ENCODE results near the gene HOXA3. TPM values are rescaled to one million over a fixed set of nuclear protein-coding genes. Genes with fewer than 3 reads are reported as not detected.

HOXA3 gene
- polyA plus RNA-seq, 4 donors: 32.6 to 44.4 (median 39.4) TPM

GRCh38 chr7:27189997-27190748 is 37.8 kb upstream of the HOXA3 start:
- no peak for DNase-seq (ENCODE audit: low read depth in 4 of 4, low spot score in 3 of 4)

- no peak for DNase-seq (ENCODE audit: low read depth in 4 of 4, low spot score in 3 of 4)
These were observed 37.1 kb upstream of the HOXA3 start for GRCh38 chr7:27189295-27189996.

- DNase-seq (ENCODE audit: low read depth in 4 of 4, low spot score in 3 of 4): no peak
These were observed 36.3 kb upstream of the HOXA3 start for GRCh38 chr7:27188386-27189294.

- no peak for DNase-seq (ENCODE audit: low read depth in 4 of 4, low spot score in 3 of 4)
These were observed 35.3 kb upstream of the HOXA3 start for GRCh38 chr7:27187475-27188385.

- no peak for DNase-seq (ENCODE audit: low read depth in 4 of 4, low spot score in 3 of 4)
These were observed 34.5 kb upstream of the HOXA3 start for GRCh38 chr7:27186668-27187474.

GRCh38 chr7:27185854-27186667 is 33.7 kb upstream of the HOXA3 start:
- DNase-seq (ENCODE audit: low read depth in 4 of 4, low spot score in 3 of 4): no peak

- DNase-seq (ENCODE audit: low read depth in 4 of 4, low spot score in 3 of 4): peak in 3 of 4 donors; percentile 88 to 95 (median 92)
These were observed 32.9 kb upstream of the HOXA3 start, which contains the start of gene HOXA11 for GRCh38 chr7:27185013-27185853. Gene HOXA11 (minus strand): TSS chr7:27185232. CDS start chr7:27185144, 88 bp downstream.

- DNase-seq (ENCODE audit: low read depth in 4 of 4, low spot score in 3 of 4): no peak
These were observed 32.1 kb upstream of the HOXA3 start for GRCh38 chr7:27184337-27185012.

GRCh38 chr7:27183682-27184336 is 31.4 kb upstream of the HOXA3 start:
- DNase-seq (ENCODE audit: low read depth in 4 of 4, low spot score in 3 of 4): no peak

GRCh38 chr7:27182861-27183681 is 30.7 kb upstream of the HOXA3 start:
- DNase-seq (ENCODE audit: low read depth in 4 of 4, low spot score in 3 of 4): no peak

- DNase-seq (ENCODE audit: low read depth in 4 of 4, low spot score in 3 of 4): no peak
These were observed 30.0 kb upstream of the HOXA3 start for GRCh38 chr7:27182285-27182841.

GRCh38 chr7:27181795-27182275 is 29.5 kb upstream of the HOXA3 start:
- DNase-seq (ENCODE audit: low read depth in 4 of 4, low spot score in 3 of 4): no peak

GRCh38 chr7:27180431-27181420 is 28.3 kb upstream of the HOXA3 start:
- DNase-seq (ENCODE audit: low read depth in 4 of 4, low spot score in 3 of 4): no peak

Measured in right renal pelvis (tissue), 4 donors.